Gastroesophageal sphincter (tissue), 4 donors: Measurements from ENCODE around the gene AP2S1. TPM values are rescaled to one million over a fixed set of nuclear protein-coding genes. Genes with fewer than 3 reads are reported as not detected.

Experiments
- ATAC-seq: fragments of 150-250 bp; one replicate; pipeline ENCODE4 v1.9.1; 2016; ENCODE audit warnings: mild to moderate bottlenecking, moderate library complexity
- H3K27ac ChIP-seq, 4 donors: fragments of 200-600 bp; sonication (generic) in 3 of 4; 1 replicate in 3 of 4; 2 replicates in 1 of 4; pipeline ENCODE4 v1.5.1; 2016 to 2019
- H3K27me3 ChIP-seq: fragments of 200-600 bp; sonication (generic); one replicate; pipeline ENCODE4 v1.5.1; 2019
- H3K36me3 ChIP-seq, 2 donors: fragments of 200-600 bp; sonication (generic); one replicate each; pipeline ENCODE4 v1.5.1; 2019; ENCODE audit warnings: control low read depth in 1 of 2
- H3K4me1 ChIP-seq, 3 donors: fragments of 200-600 bp; sonication (generic); 1 replicate in 2 of 3; 2 replicates in 1 of 3; pipeline ENCODE4 v1.5.1; 2016 to 2019; ENCODE audit warnings: control low read depth in 2 of 3
- H3K4me3 ChIP-seq, 2 donors: fragments of 200-600 bp; sonication (generic); one replicate each; pipeline ENCODE4 v1.5.1; 2019; ENCODE audit warnings: mild to moderate bottlenecking in 1 of 2, moderate library complexity in 1 of 2
- H3K9me3 ChIP-seq, 3 donors: fragments of 200-600 bp; sonication (generic); one replicate each; pipeline ENCODE4 v1.5.1; 2017 to 2019; ENCODE audit warnings: control low read depth in 2 of 3
- EP300 ChIP-seq: sonication (generic); formaldehyde crosslinking; IDR thresholded peaks from one replicate; pipeline ENCODE4 v1.6.1; 2017; ENCODE audit warnings: antibody characterized with exemption, mild to moderate bottlenecking
- POLR2A ChIP-seq, 2 donors: fragments of 450-650 bp; IDR thresholded peaks; one replicate each; pipeline ENCODE4 v1.6.1; 2017; ENCODE audit warnings: antibody characterized with exemption in 2 of 2, mild to moderate bottlenecking in 2 of 2, moderate library complexity in 1 of 2
- POLR2AphosphoS5 ChIP-seq: sonication (generic); formaldehyde crosslinking; IDR thresholded peaks from one replicate; pipeline ENCODE4 v1.6.1; 2017; ENCODE audit warnings: antibody characterized with exemption
- WGBS, 2 donors: methylation state at CpG; one replicate each; pipeline ENCODE4 v1.1.5; 2018; ENCODE audit warnings: low coverage in 1 of 2; 5-methylcytosine and 5-hydroxymethylcytosine counted together
- total RNA-seq, 4 donors: library from RNA; depleted of rRNA; stranded (reverse); fragments of >200 nt; gene quantifications; one replicate each; pipeline ENCODE4 v1.1.0, GENCODE V29; 2016
- TF ChIP-seq, protein P1 (sequence below), 4 experiments: fragments of 200-600 bp in 2 of 4; fragments of 450-650 bp in 2 of 4; sonication (generic) in 1 of 4; IDR thresholded peaks; one replicate each; pipeline ENCODE4 v1.5.1; 2017 to 2019; ENCODE audit warnings: antibody characterized with exemption in 4 of 4, mild to moderate bottlenecking in 2 of 4, moderate library complexity in 2 of 4

Gene AP2S1
- total RNA-seq, result 10 to 100 TPM; 40.6 to 76.2 (median 66.5) TPM

DNA sequence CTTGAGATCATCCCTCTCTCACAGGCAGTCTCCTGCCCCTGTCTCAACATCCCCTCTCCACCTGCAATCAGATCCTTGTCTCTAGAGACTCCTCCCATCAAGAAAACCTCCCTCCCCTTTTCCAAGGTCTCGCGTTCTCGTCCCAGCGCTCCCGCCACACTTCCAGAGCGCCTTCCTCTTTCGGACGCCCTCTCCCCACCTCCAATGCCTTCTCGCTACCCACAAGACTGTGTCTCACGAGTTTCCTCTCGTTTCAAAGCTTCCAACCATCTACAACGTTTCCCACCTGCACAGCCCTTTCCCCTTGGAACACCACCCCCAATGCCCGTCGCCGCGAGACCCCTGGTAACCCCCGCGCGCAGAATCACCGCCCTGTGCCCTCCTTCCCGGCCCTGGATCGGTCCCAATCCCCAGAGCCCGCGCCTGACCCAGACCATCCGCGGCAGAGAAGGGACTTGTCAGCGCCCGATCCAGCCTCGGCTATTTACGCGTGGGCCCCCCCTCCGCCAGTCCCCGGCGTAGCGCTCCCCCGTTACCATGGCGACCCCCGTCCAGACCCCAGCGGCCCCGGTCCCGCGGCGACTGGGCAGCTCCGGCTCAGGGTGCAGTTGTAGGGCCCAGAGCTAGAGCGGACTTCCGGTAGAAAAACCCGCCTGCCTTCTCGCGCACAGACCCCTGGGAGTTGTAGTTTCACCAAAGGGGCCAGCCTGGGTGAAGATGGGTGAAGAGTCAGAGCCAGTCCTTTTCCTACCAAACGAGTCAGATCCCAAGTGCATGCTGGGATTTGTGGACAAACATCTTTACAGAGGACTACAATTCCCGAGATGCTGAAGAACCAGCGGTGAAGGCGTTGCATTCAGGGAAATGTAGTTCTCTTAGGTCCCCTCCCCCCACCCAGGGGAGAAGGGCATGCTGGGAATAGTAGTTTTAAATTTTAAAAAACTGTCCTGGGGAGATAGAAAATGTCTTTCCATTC, at the start of gene AP2S1:
TSS of gene AP2S1 (minus strand) at position 619 of the 976 bp plus-strand sequence. CDS start at position 539, 80 bp downstream.
- H3K4me1 ChIP-seq, result peaks cover 0 to 32% (median 10%) of the 10 kb centered on the region in 3 donors
- H3K4me3 ChIP-seq, result peak within 1 kb of the TSS; percentile 72
- no peaks in the 10 kb centered on the region for H3K27me3 ChIP-seq
- peak within 1 kb of the TSS; percentile 64 to 91 (median 89) for H3K27ac ChIP-seq
- H3K36me3 ChIP-seq, result peaks cover 0 to 20% of the 10 kb centered on the region in 2 donors
- WGBS, 2 donors, result 0 to 1% methylated on average over 15 to 21 of the region's 53 CpGs
- ATAC-seq, result peak; percentile 96
- TF ChIP-seq, protein P1, sequence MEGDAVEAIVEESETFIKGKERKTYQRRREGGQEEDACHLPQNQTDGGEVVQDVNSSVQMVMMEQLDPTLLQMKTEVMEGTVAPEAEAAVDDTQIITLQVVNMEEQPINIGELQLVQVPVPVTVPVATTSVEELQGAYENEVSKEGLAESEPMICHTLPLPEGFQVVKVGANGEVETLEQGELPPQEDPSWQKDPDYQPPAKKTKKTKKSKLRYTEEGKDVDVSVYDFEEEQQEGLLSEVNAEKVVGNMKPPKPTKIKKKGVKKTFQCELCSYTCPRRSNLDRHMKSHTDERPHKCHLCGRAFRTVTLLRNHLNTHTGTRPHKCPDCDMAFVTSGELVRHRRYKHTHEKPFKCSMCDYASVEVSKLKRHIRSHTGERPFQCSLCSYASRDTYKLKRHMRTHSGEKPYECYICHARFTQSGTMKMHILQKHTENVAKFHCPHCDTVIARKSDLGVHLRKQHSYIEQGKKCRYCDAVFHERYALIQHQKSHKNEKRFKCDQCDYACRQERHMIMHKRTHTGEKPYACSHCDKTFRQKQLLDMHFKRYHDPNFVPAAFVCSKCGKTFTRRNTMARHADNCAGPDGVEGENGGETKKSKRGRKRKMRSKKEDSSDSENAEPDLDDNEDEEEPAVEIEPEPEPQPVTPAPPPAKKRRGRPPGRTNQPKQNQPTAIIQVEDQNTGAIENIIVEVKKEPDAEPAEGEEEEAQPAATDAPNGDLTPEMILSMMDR (IDR thresholded peaks at IDR 0.05), result peak in 2 of 4 experiments; percentile 15 to 34
- TF ChIP-seq POLR2A (IDR thresholded peaks at IDR 0.05), result peak; percentile 60 to 61
- TF ChIP-seq EP300, result no peak
- TF ChIP-seq POLR2AphosphoS5, result peak; percentile 62
- no peaks in the 10 kb centered on the region for H3K9me3 ChIP-seq

- Histone ChIP-seq H3K9me3 (no peaks in the 10 kb centered on the region), H3K36me3 (no peaks in the 10 kb centered on the region), H3K27me3 (no peaks in the 10 kb centered on the region), H3K4me3 (no peak overlapping the region), H3K27ac (no peak overlapping the region), H3K4me1 (peaks cover 0 to 51% (median 17%) of the 10 kb centered on the region in 3 donors)
- 90 to 94% methylated on average over 2 to 4 of the region's 5 CpGs for WGBS, 2 donors
- TF ChIP-seq, protein P1 (IDR thresholded peaks at IDR 0.05), result no peak
- TF ChIP-seq POLR2A (IDR thresholded peaks at IDR 0.05), result no peak
- TF ChIP-seq POLR2AphosphoS5, result no peak
- no peak for TF ChIP-seq EP300
- ATAC-seq, result no peak
Observed at GRCh38 chr19:46900341-46900740, 49.7 kb upstream of the AP2S1 start.

- 19 to 32% methylated on average over 4 of the region's 5 CpGs for WGBS, 2 donors
- Histone ChIP-seq H3K4me1 (peaks cover 0 to 45% (median 12%) of the 10 kb centered on the region in 3 donors), H3K27ac (no peak overlapping the region), H3K36me3 (no peaks in the 10 kb centered on the region), H3K9me3 (no peaks in the 10 kb centered on the region), H3K4me3 (no peak overlapping the region), H3K27me3 (no peaks in the 10 kb centered on the region)
- peak; percentile 43 for ATAC-seq
- TF ChIP-seq POLR2AphosphoS5 (no peak), POLR2A (IDR thresholded peaks at IDR 0.05) (no peak), EP300 (no peak)
Observed at GRCh38 chr19:46898731-46899130, 48.1 kb upstream of the AP2S1 start.

DNA sequence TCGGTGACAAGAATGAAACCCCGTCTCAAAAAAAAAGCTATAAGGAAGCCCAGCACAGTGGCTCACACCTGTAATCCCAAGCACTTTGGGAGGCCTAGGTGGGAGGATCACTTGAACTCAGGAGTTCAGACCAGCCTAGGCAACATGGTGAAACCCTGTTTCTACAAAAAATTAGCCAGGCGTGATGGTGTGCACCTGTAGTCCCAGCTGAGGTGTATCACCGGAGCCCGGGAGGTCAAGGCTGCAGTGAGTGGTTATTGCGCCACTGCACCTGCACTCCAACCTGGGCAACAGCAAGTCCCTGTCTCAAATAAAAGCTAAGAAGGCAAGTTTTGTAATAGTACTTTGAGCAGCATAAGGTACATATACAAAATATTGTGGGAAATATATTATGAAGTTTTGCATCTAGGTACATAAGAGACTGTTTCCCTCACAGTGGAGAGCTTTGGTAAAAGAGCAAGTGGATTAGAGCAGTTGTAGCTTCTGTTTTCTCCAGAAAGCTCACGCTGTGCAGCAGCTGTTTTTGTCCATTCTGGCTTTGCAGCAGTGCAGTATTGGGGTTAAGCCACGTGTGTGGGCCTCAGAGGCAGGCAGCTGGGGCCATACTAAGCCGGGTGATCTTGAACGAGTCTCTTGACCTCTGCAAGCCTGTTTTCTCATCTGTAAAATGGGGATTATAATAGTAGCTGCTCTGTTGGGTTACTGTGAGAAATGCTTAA, 45.6 kb upstream of the AP2S1 start:
- no peaks in the 10 kb centered on the region for H3K9me3 ChIP-seq
- no peak overlapping the region for H3K27ac ChIP-seq
- H3K27me3 ChIP-seq, result no peaks in the 10 kb centered on the region
- H3K36me3 ChIP-seq, result no peaks in the 10 kb centered on the region
- no peak for ATAC-seq
- H3K4me3 ChIP-seq, result no peak overlapping the region
- TF ChIP-seq EP300 (no peak), POLR2AphosphoS5 (no peak), POLR2A (IDR thresholded peaks at IDR 0.05) (no peak)
- TF ChIP-seq, protein P1 (IDR thresholded peaks at IDR 0.05), result no peak
- peaks cover 0 to 21% (median 5%) of the 10 kb centered on the region in 3 donors for H3K4me1 ChIP-seq
- 53 to 84% methylated on average over 4 to 8 of the region's 10 CpGs for WGBS, 2 donors
